ENCODE data around the gene HIVEP2. TPM values are rescaled to one million over a fixed set of nuclear protein-coding genes. Genes with fewer than 3 reads are reported as not detected.

Gene HIVEP2
- total RNA-seq, 3 donors from 2014 or later = 34.9 to 40.9 (median 36.3) TPM

- Mint-ChIP-seq H3K27me3 (ENCODE audit: low read depth) (no peaks in the 10 kb centered on the region), H3K36me3 (ENCODE audit: insufficient read depth) (peaks cover 9% of the 10 kb centered on the region), H3K4me1 (ENCODE audit: low read depth) (peaks cover 93% of the 10 kb centered on the region), H3K9me3 (no peaks in the 10 kb centered on the region), H3K4me3 (peak overlapping the region; percentile 72)
- ATAC-seq (peak; percentile 3 to 5), DNase-seq (peak; percentile 34)
Measured at GRCh38 chr6:142845624-142846458, 99.1 kb downstream of the HIVEP2 start.

DNA sequence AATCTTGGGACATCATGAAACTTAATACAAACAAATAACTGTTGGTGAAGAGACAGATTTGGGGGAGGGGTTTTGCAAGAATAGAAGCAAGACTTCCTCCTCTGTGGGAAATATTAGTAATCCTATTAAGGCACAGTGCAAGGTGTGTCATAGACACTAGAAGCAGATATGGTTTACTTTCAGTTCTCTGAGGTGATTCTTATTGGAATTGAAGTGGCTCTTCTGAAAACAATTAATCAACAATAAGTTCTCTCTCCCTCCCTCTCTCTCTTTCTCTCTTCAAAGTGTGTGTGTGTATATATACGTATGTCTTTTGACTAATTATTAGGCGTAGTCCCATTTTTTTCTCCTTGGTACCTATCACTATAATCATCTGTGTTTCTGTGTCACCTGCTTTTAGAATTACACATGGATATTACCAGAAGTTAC lies 99.8 kb downstream of the HIVEP2 start:
- Mint-ChIP-seq H3K4me1 (ENCODE audit: low read depth) (peaks cover 88% of the 10 kb centered on the region), H3K4me3 (peak overlapping the region; percentile 72), H3K9me3 (no peaks in the 10 kb centered on the region), H3K27me3 (ENCODE audit: low read depth) (no peaks in the 10 kb centered on the region), H3K36me3 (ENCODE audit: insufficient read depth) (peaks cover 9% of the 10 kb centered on the region)
- peak; percentile 23 to 36 for ATAC-seq
- DNase-seq = no peak

DNA sequence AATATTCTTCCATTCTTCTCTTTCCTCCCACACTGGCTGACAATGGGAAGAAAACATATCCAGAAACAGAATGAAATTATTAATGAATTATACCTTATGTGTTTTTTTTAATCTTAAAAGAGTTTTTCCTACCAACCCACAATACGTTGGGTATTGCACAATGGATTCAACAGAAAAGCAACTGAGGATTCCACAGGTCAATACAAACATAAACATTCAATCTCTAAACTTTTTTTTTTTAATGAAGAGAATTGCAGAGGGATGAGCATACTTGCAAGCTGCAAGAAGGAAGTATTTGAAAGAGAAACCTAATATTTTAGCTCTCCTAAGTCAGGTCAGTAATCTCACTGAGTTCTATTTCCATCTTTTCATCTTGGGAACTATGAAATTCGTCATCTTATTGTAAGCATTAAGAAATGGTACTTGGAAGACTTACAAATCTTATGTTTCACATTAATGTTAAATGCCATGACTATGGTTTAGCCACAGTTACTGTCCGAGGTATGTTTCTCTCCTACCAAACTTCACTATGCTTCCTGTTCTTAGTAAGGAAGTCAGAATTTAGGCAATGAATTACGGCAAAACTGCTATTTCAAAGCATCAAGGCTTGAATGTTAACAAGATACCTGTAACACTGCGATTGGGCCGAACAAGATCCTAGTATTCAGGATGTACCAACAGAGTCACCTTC lies 100.8 kb downstream of the HIVEP2 start:
- DNase-seq (no peak), ATAC-seq (no peak)
- Mint-ChIP-seq H3K4me3 (peak overlapping the region; percentile 72), H3K9me3 (no peaks in the 10 kb centered on the region), H3K36me3 (ENCODE audit: insufficient read depth) (peaks cover 9% of the 10 kb centered on the region), H3K4me1 (ENCODE audit: low read depth) (peaks cover 88% of the 10 kb centered on the region), H3K27me3 (ENCODE audit: low read depth) (no peaks in the 10 kb centered on the region)

DNA sequence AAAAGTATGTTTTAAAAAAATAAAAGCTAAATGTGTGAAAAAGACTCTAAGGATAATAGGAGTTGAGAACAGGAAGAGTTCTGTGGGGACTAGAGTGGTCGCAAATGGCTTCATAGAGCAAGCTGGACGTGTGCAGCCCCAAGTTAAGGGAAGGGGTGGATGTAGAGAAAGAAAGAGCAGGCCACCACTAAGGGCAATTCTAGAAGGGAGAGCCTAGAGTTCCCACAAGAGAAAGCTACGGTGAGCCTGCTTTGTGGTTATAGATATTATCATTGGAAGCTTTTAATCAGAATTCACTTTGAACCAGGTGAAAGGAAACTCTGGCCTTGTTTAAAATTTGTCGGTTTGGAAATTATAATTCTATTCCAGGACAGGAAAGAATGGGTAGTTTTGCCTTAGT lies 101.6 kb downstream of the HIVEP2 start:
- peak overlapping the region; percentile 72 for H3K4me3 Mint-ChIP-seq
- DNase-seq (no peak), ATAC-seq (peak in 1 of 2 donors; percentile 9)
- H3K27me3 Mint-ChIP-seq (ENCODE audit: low read depth) = no peaks in the 10 kb centered on the region
- H3K36me3 Mint-ChIP-seq (ENCODE audit: insufficient read depth) = peaks cover 8% of the 10 kb centered on the region
- peaks cover 89% of the 10 kb centered on the region for H3K4me1 Mint-ChIP-seq (ENCODE audit: low read depth)
- H3K9me3 Mint-ChIP-seq = no peaks in the 10 kb centered on the region

GRCh38 chr6:142842418-142843261 lies 102.3 kb downstream of the HIVEP2 start:
- H3K9me3 Mint-ChIP-seq = no peaks in the 10 kb centered on the region

GRCh38 chr6:142841915-142842314 lies 103.1 kb downstream of the HIVEP2 start:
- peak overlapping the region; percentile 72 for H3K4me3 Mint-ChIP-seq

More at GRCh38 chr6:142842418-142843261, 102.3 kb downstream of the HIVEP2 start:
- Mint-ChIP-seq H3K4me1 (ENCODE audit: low read depth) (peaks cover 89% of the 10 kb centered on the region), H3K27me3 (ENCODE audit: low read depth) (no peaks in the 10 kb centered on the region), H3K36me3 (ENCODE audit: insufficient read depth) (peaks cover 8% of the 10 kb centered on the region), H3K4me3 (peak overlapping the region; percentile 72)
- peak; percentile 78 to 79 for ATAC-seq
- DNase-seq = peak; percentile 38

GRCh38 chr6:142839686-142840040 lies 105.3 kb downstream of the HIVEP2 start:
- Mint-ChIP-seq H3K9me3 (no peaks in the 10 kb centered on the region), H3K27me3 (ENCODE audit: low read depth) (no peaks in the 10 kb centered on the region), H3K4me1 (ENCODE audit: low read depth) (peaks cover 82% of the 10 kb centered on the region), H3K4me3 (peak overlapping the region; percentile 54), H3K36me3 (ENCODE audit: insufficient read depth) (peaks cover 15% of the 10 kb centered on the region)
- ATAC-seq (no peak), DNase-seq (no peak)

More at GRCh38 chr6:142841915-142842314, 103.1 kb downstream of the HIVEP2 start:
- ATAC-seq = no peak
- Mint-ChIP-seq H3K4me1 (ENCODE audit: low read depth) (peaks cover 88% of the 10 kb centered on the region), H3K36me3 (ENCODE audit: insufficient read depth) (peaks cover 8% of the 10 kb centered on the region), H3K9me3 (no peaks in the 10 kb centered on the region), H3K27me3 (ENCODE audit: low read depth) (no peaks in the 10 kb centered on the region)
- DNase-seq = no peak

DNA sequence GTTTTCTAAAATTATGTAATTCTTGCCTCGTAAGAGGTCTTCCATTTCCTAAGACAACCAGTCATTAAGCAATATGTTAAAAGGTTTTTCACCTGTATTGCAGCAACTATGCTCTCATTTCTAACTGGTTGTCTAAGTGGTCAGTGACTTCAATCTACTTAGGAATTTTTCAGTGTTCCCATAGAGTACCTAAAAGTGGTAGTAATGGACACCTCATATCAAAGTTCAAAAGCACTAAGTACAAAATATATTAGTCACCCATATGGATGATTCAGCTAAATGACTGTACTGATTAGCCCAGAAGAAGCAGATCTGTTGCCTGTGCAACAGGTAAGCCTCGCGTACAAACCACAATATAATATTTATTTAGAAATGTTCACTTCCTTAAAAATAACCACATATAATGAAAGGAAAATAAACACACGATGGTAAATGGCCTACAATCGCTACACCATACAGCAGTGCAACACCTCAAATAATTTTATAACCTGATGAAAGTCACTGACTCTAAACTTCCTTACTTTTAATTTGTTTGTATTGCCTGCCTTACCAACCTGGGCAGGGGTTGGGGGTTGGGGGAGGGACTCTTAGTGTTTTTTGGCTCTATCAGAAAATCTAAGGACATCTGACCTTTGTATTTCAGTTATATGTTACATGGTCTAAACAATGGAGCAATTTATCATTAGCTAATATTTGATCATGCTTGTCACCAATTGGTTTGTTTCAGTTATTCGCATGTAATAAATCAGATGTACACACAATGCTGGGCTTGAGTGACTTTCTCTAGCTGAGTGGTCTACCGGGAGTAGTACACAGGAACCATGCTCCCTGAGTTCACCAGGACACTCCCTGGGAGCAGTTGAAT lies 105.9 kb downstream of the HIVEP2 start:
- DNase-seq (no peak), ATAC-seq (peak; percentile 27 to 40)
- peaks cover 15% of the 10 kb centered on the region for H3K36me3 Mint-ChIP-seq (ENCODE audit: insufficient read depth)
- H3K27me3 Mint-ChIP-seq (ENCODE audit: low read depth) = no peaks in the 10 kb centered on the region
- H3K4me3 Mint-ChIP-seq = peak overlapping the region; percentile 54
- no peaks in the 10 kb centered on the region for H3K9me3 Mint-ChIP-seq
- H3K4me1 Mint-ChIP-seq (ENCODE audit: low read depth) = peaks cover 76% of the 10 kb centered on the region

GRCh38 chr6:142835787-142836535 lies 109.0 kb downstream of the HIVEP2 start:
- Mint-ChIP-seq H3K4me1 (ENCODE audit: low read depth) (peaks cover 73% of the 10 kb centered on the region), H3K4me3 (no peak overlapping the region), H3K27me3 (ENCODE audit: low read depth) (no peaks in the 10 kb centered on the region), H3K9me3 (no peaks in the 10 kb centered on the region), H3K36me3 (ENCODE audit: insufficient read depth) (peaks cover 30% of the 10 kb centered on the region)
- DNase-seq = no peak
- ATAC-seq = no peak

GRCh38 chr6:142834853-142835252 lies 110.1 kb downstream of the HIVEP2 start:
- no peak for ATAC-seq
- H3K36me3 Mint-ChIP-seq (ENCODE audit: insufficient read depth) = peaks cover 41% of the 10 kb centered on the region
- no peaks in the 10 kb centered on the region for H3K27me3 Mint-ChIP-seq (ENCODE audit: low read depth)
- DNase-seq = no peak
- no peak overlapping the region for H3K4me3 Mint-ChIP-seq
- peaks cover 80% of the 10 kb centered on the region for H3K4me1 Mint-ChIP-seq (ENCODE audit: low read depth)
- H3K9me3 Mint-ChIP-seq = no peaks in the 10 kb centered on the region

GRCh38 chr6:142833798-142834197 lies 111.2 kb downstream of the HIVEP2 start:
- DNase-seq (no peak), ATAC-seq (no peak)
- H3K27me3 Mint-ChIP-seq (ENCODE audit: low read depth) = no peaks in the 10 kb centered on the region
- peaks cover 50% of the 10 kb centered on the region for H3K36me3 Mint-ChIP-seq (ENCODE audit: insufficient read depth)
- no peaks in the 10 kb centered on the region for H3K9me3 Mint-ChIP-seq
- H3K4me1 Mint-ChIP-seq (ENCODE audit: low read depth) = peaks cover 80% of the 10 kb centered on the region
- H3K4me3 Mint-ChIP-seq = peak overlapping the region; percentile 14

GRCh38 chr6:142833054-142833453 lies 111.9 kb downstream of the HIVEP2 start:
- ATAC-seq (peak; percentile 92 to 93), DNase-seq (no peak)
- Mint-ChIP-seq H3K4me1 (ENCODE audit: low read depth) (peaks cover 76% of the 10 kb centered on the region), H3K4me3 (peak overlapping the region; percentile 14), H3K27me3 (ENCODE audit: low read depth) (no peaks in the 10 kb centered on the region), H3K9me3 (no peaks in the 10 kb centered on the region), H3K36me3 (ENCODE audit: insufficient read depth) (peaks cover 49% of the 10 kb centered on the region)

- DNase-seq (no peak), ATAC-seq (no peak)
- Mint-ChIP-seq H3K4me1 (ENCODE audit: low read depth) (peaks cover 71% of the 10 kb centered on the region), H3K36me3 (ENCODE audit: insufficient read depth) (peaks cover 56% of the 10 kb centered on the region), H3K4me3 (no peak overlapping the region), H3K9me3 (no peaks in the 10 kb centered on the region), H3K27me3 (ENCODE audit: low read depth) (no peaks in the 10 kb centered on the region)
Measured at GRCh38 chr6:142830807-142831206, 114.2 kb downstream of the HIVEP2 start.
